ENCODE measurements around the gene LASP1. TPM values are rescaled to one million over a fixed set of nuclear protein-coding genes. Genes with fewer than 3 reads are reported as not detected.

LASP1 gene
- total RNA-seq, 1 experiment from 2014 or later: 272 TPM

DNA sequence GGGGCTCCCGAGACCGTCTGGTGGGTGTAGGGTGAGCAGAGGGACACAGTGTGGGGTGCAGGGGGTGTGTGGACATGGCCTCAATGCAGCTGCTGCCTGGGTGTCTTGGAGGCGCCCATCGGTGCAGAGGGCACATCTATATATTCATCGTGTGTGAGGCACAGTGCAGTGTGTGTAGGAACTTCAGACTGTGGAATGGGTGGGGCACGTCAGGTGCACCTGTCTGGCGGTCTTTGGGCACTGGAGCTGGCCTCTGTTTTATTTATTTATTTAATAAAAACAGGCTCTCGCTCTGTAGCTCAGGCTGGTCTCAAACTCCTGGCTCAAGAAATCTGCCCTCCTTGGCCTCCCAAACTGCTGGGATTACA is 16.8 kb downstream of the LASP1 start:
- no peak for DNase-seq (ENCODE audit: low read depth)

DNA sequence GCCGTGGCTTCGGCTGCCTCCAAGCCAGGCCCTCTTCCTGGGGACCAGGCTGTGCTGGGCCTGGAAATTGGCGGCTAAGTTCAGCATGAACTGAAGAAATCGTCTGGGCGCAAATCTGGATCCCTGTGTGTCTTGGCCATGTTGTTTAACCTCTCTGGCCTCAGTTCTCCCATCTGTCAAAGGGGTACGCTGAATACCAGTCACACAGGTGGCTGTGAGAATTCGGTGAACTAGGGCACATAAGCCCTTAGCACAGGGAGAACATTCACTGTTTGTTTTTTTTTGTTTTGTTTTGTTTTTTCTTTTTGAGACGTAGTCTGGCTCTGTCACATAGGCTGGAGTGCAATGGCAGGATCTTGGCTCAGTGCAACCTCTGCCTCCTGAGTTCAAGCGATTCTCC is 19.0 kb downstream of the LASP1 start:
- no peak for DNase-seq (ENCODE audit: low read depth)

DNA sequence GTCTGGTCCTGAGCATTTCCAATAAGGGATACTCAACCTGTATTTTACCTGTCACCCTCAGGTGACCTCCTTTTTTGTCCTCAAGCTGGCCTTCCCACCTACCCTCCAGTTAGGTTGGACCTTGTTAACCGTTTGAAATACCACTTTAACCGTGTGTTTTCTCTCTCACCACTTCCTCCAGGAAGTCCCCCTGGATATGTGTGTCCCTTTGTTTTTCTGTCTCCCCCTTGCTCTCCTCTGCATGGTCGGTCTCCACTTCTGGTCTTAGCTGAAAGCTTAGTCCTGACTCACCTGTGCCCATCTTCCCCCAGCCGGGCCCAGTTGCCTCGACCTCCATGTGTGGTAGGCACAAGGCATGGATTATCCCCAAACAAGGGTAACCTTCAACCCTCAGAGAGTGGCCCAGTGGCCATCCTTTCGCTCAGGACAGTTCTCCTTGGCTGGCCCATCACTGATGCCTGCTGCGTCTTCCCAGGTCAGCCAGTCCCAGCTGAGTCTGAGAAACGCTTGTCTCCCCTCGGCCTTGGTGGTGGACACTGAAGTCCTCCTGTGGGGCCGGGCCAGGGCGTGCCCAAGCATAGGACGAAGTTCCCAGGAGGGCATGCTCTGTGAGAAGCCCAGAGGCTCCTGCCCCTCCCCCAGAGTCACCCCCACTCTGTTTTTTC is 20.0 kb downstream of the LASP1 start:
- DNase-seq (ENCODE audit: low read depth): no peak

DNA sequence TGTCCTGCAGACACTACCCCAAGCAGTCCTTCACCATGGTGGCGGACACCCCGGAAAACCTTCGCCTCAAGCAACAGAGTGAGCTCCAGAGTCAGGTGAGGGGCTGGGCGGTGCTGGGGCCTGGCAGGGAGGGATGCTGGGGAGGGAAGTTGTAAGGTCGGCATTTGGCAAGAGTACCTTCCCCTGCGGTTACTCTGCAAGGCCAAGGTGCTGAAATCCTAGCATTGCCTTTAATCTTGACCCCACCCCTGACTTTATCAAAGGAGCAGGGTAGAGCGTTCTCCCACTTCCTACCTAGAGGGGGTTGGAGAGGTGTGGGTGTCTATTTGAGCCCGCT is 20.5 kb downstream of the LASP1 start:
- DNase-seq (ENCODE audit: low read depth): no peak

DNA sequence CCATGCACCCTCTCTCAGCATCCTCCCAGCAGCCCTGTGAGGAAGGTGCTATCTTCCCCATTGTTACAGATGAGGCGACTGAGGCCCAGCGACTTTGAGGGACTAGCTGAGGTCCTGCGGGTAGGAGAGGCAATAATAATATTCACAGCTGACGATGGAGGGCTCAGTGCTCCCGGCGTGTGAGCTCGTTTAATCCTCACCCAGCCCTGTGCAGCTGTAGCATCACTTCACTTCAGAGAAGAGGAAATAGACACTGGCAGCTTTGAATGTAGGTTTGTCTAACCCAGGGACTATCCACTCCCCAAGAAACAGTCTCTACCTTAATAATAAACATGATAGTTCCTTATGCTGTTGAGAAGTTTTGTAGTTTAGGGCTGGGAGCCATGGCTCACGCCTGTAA is 21.6 kb downstream of the LASP1 start:
- no peak for DNase-seq (ENCODE audit: low read depth)

DNA sequence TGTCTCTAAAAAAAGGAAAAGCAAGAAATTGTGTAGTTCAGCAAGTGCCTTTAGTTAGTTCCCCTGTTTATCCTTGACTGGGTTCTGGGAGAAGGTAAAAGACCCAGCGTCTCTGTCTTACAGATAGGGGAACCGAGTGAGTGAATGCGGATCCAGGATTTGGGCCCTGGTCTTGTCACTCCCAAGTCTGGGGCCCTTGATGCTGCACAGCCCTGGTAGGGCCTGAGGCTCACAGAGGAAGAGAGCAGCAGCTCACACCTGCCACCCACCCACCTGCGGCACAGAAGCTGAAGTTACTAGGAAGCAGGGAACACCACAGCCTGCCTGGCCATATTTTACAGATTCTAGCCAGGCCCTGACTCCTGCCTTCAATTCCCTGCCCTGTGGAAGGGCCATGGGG is 22.2 kb downstream of the LASP1 start:
- DNase-seq (ENCODE audit: low read depth): no peak

DNA sequence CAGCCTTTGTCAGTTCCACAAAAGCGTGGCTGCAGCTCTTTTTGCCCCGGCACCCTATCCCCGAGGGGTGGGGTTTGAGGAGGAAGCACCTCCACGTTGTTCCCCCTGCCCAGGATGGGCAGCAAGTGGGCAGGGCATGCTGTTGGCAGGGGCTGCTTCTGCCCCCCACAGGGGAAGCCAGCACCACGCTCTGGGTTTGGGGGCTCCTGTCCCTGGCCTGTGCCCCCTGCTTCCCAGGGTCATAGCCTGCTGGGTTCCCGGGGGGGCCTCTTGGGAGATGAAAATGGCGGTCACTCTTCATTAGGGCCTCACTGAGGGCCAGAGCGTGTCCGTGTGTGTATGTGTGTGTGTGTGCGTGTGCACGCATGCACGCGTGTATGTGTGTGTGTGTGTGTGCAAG is 22.8 kb downstream of the LASP1 start:
- DNase-seq (ENCODE audit: low read depth): no peak

DNA sequence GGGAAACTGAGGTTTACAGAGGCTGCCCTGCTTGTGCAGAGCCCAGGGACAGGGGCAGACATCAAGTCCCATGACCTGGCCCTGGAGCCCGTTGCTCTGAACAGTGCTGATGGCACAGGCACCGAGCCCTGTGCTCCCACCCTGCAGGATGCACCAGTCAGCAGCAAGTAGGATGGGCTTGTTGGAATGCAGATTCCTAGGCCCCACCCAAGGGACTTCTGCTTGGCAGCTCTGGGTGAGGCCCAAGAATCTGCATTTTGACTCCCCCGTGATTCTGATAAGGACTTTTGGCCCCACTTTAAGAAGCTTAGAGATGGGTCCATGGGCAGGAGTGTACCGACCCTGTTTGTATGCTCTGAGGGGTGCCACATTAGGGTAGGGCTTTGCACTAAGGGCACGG is 23.3 kb downstream of the LASP1 start:
- DNase-seq (ENCODE audit: low read depth): no peak

DNA sequence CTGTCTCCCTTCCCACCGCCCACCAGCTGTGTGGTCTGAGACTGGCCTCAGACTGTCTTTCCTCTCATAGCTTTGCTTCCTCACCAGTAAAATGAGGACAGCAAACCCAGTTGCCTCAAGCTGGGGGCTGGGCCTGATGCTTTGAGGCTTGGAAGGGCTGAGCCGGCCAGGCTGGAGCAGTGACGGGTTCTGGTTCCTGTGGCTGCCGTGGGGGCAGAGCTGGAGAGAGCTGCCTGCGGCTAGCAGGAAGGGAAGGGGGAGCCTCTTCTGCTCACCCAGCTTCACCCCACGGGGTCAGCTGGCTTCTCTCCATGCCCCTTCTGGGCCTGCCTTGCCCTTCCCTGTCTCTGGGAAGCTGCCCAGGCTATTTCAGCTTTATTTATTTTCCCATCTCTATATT is 23.7 kb downstream of the LASP1 start:
- peak; percentile 37 for DNase-seq (ENCODE audit: low read depth)

DNA sequence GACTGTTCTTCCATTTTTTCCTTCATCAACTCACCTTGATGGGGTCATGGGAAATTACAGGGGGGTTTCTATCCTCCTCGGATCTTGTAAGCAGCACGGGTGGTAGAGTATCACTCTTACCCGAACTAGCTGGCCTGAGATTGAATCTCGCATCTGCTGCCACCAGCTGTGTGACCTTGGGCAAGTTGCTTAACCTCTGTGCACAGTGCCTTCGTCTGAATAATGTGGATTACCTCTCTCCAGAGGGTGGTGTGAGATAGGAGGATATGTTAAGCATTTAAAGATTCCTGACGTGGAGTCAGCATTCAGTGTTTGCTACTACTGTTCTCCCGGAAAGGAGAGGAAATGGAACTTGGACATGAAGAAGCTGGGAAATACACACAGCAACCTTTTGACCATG is 24.4 kb downstream of the LASP1 start:
- no peak for DNase-seq (ENCODE audit: low read depth)

DNA sequence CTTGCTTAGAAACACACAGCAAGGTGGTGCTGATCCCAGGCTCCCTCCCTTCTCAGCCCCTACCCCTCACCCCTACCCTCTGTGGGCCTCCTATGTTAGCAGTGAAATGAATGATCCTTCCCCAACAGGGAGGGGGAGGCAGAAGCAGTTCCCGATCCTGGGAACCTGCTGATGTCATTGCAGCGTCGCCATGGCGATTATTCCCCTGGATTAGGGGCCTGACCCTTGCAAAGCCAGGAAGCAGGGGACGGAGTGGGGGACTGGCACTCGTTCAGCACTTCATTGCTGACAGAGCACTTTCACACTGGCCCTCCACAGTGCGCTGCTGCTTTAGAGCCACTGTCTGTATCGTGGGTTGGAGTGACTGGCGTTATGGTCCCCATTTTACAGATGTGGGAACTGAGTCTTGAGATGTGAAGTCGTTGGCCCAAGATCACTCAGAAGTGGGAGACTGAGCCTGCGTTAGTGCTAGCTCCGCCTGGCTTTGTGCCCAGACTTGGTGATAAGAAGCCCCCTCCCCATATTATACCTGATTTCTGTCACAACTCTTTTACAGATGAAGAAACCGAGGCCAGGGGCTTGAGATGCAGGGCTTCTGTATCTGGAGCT is 26.6 kb downstream of the LASP1 start:
- no peak for DNase-seq (ENCODE audit: low read depth)

DNA sequence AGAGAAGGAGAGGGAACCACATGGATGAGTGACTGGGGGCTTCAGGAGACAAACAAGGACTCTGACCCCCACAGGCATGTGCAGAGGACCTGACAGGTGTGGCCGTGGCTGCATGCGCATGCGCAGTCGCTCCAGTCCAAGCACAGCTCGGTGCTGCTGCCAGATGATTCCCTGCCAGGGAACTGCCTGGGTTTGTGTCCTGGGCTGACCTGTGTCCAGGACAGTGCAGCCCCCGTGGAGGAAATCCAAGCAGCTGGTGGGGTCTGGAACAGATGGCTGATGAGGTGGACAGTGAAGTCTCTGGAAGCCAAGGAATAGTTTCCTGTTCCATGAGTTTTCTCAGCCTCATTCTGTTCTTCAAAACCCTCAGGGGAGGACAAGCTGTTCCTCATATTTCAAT is 27.3 kb downstream of the LASP1 start:
- DNase-seq (ENCODE audit: low read depth): no peak

DNA sequence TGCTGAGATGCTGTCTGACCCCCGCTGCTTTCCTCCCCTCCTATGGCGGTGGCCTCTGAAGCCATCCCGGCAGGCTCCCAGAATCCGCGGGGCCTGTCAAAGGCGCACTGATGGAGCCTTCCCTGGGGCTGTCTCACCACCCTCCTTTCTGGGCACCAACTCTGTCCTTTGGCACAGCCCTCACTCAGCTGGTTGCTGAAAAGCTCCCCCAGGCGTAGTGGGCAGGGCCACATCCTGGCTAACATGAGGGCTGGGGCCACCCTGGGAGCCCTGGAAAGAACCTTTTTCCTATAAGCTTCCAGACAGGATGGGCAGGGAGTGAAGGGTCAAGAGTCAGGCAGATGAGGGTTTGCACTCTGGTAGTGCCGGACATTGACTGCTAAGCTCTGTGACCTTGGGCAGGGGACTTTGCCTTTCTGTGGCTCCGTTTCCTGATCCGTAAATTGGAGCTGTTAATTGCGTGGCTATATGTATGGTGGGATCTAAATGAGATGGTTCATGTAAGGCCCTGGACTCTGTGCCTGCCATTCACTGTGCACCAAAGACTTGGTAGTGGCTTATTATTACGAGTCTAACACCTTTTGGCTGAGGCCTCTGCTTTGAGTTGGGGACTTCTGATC is 27.9 kb downstream of the LASP1 start:
- peak; percentile 53 for DNase-seq (ENCODE audit: low read depth)

DNA sequence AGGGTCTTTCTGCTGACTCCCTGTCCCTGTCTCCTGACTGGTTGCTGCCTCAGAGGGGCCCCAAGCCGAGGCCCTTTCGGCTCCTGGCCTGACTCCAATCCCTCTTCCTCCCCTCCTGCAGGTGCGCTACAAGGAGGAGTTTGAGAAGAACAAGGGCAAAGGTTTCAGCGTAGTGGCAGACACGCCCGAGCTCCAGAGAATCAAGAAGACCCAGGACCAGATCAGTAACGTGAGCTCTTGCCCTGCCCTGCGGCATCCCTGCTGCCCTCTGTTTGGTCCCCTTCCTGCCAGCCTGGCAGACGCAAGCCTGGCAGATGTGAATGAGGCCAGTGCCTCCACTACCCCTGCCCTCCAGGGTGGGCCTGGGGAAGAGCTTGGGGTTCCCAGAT is 28.4 kb downstream of the LASP1 start:
- DNase-seq (ENCODE audit: low read depth): no peak

DNA sequence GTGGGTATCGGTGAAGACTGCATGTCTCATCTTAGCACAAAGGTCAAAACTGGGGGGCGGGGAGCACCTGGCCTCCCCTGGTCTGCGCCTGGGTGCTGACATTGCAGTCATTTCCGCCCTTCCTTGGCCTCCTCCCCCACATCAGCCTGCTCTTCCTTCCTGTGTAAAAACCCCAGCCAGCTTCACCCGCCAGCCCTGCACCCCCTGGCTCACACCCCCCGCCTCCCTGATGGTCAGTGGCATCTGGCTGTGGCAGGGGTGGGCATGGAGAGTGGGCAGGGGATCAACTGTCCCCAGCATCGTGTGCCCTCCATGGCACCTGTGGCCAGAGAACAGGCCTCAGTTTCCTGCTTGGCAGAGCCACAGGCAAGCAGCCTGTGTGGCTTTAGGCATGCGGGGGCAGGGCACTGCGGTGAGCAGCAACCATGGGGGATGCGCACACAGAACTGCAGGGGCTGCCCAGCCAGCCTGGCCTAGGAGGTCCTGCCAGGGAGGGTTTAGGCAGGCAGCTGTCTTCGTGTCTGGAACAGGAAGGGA is 29.0 kb downstream of the LASP1 start:
- DNase-seq (ENCODE audit: low read depth): no peak

DNA sequence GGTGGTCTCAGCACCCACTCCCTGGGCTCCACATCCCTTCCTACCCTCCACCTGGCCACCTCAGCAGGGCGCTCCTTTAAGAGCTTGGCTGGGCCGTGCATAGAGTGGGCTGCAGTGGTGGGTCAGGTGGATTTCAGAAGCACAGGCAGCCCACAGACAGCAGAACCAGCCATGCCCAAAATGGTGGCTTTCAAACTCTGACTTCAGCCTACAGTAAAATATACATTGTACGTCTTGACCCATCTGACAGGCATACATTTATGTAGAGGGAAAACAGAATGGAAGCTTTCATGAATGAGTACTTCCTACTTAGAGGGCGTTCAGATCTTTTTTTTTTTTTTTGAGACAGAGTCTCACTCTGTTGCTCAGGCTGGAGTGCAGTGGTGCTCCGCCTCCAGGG is 29.6 kb downstream of the LASP1 start:
- DNase-seq (ENCODE audit: low read depth): no peak

DNA sequence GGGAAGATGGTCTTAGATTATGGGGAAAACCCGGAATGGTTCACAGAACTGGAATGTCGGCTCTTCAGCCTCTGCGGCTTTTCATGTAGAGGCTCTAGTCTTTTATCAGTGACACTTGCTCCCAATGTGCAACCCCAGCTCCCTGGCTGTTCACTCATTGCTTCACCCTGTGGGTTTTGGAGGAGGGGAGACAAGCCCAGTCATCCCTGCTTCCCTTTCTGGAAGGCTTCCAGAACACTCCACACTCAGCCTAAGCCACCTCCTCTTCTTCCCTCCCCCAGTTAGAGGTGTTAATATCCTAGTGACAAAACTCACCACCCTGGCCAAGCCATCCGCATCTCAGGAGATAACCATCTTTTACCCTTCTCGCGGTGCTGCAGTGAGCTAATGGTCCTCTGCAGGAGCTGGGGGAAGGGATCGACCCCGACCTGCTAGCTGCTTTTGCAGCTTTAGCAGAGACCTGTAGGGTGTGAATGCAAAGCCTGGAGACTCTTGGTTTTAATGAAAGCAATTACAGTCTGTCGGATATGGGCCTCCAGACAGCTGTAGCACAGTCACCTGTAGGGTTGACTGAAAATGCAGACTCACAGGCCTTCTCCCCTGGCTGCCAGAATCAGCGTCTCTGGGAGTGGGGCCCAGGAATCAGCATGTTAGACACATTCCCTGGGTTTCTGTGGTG is 31.3 kb downstream of the LASP1 start:
- DNase-seq (ENCODE audit: low read depth): peak; percentile 99

DNA sequence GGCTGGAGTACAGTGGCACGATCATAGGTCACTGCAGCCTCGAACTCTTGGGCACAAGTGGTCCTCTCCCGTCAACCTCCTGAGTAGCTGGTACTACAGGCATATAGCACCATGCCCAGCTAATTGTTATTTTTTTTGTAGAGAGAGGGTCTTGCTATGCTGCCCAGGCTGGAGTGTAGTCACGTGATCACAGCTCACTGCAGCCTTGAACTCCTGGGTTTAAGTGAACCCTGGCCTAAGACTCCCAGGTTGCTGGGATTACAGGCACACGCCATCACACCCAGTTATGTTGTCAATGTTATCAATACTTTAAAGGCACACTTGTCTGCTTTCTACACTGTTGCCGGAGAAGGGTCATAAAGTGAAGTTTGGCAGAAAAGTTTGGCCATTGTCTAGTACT is 33.5 kb downstream of the LASP1 start:
- no peak for DNase-seq (ENCODE audit: low read depth)

DNA sequence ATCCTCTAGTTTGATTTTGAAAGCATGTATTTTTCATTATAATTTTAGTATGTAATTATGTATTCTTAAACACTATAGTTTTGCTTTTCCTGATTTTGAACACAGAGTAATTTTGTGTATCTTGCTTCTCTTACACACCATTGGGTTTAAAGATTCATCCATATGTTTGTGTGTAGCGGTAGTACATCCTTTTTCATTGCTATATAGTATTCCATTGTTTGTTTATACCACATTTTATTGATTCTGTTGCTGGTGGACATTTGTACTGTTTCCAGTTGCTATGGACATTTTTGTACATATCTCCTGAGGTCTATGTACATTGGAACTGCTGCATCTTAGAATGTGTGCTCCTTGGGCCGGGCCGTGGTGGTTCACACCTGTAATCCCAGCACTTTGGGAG is 35.0 kb downstream of the LASP1 start:
- no peak for DNase-seq (ENCODE audit: low read depth)

DNA sequence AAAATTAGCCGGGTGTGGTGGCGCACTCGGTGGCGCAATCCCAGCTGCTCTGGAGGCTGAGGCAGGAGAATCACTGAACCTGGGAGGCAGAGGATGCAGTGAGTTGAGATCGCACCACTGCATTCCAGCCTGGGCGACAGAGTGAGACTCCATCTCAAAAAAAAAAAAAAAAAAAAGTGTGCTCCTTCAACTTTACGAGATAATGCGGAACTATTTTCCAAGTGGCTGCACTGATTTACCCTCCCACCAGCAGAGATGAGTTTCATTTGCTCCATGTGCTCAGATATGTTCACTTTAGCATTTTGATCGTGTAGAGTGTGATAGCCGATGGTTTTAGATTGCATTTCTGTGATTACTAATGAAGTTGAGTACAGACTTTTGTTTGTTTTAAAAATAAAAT is 35.5 kb downstream of the LASP1 start:
- no peak for DNase-seq (ENCODE audit: low read depth)

DNA sequence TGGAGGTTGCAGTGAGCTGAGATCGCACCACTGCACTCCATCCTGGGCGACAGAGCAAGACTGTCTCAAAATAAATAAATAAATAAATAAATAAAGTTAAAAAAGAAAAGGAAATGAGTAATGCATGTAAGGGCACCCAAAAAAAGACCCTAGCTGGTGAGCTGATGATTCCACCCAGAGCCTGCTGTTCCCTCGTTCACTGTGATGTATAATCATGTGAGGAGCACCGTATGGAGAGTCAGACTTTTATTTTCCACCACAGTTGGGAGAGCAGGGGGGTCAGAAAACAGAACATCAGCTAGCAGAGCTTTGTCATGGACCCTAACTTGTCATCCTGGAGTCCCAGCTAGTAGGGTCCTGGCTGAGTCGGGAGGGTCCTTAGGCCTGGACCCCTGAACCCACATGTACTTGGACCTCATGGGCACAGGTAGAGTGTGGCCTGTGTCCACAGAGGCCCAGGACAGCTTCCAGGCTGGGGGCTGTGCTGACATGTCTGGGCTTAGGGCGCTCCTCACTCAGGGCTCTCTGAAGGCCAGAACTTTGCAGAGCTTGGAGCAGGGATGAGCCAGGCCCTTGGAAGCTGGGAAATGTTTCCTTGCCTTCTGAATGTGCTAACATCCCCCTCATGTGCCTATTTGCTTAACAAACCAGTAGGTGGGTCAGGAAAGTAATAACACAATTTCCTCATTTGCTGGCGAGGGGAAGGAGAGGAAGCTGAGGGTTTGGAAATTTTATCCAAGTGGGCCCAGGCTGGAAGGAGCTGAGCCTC is 36.8 kb downstream of the LASP1 start:
- no peak for DNase-seq (ENCODE audit: low read depth)

Measured in M059J (cell line).